ENCODE measurements around the gene PCNX2. TPM values are rescaled to one million over a fixed set of nuclear protein-coding genes. Genes with fewer than 3 reads are reported as not detected.

PCNX2 gene
- total RNA-seq, 1 donor from 2014 or later, result 33.6 TPM

GRCh38 chr1:233097546-233097945 lies 198.0 kb downstream of the PCNX2 start:
- Mint-ChIP-seq H3K36me3 (ENCODE audit: insufficient read depth) (peaks cover 2% of the 10 kb centered on the region), H3K27me3 (no peaks in the 10 kb centered on the region), H3K4me1 (ENCODE audit: low read depth) (no peaks in the 10 kb centered on the region), H3K9me3 (ENCODE audit: low read depth) (no peaks in the 10 kb centered on the region), H3K27ac (no peak overlapping the region), H3K4me3 (ENCODE audit: low read depth) (no peak overlapping the region)
- TF ChIP-seq CTCF (IDR thresholded peaks at IDR 0.05; ENCODE audit: unreplicated experiment), result no peak
- DNase-seq (ENCODE audit: low spot score, unreplicated experiment), result no peak

DNA sequence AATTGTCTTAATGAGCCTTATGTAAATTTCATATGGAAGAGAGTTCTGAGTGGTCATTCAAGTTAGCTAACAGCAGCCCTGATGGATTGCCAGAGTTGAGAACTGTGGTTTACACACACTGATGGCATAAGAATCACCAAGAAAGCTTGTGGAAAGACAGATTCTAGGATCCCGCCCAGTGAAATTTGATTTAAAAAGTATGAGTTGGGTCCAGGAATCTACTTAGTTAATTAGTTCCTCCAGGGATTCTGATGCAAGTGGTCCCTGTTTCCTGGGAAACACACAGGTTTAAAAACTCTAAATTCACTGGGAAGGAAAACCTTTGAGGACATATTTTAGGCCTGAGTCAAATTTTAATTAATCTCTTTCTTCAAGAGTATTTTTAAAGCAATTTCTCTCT lies 200.8 kb downstream of the PCNX2 start:
- no peak for DNase-seq (ENCODE audit: low spot score, unreplicated experiment)
- H3K27ac Mint-ChIP-seq, result no peak overlapping the region
- H3K9me3 Mint-ChIP-seq (ENCODE audit: low read depth), result no peaks in the 10 kb centered on the region
- H3K4me1 Mint-ChIP-seq (ENCODE audit: low read depth), result no peaks in the 10 kb centered on the region
- no peak overlapping the region for H3K4me3 Mint-ChIP-seq (ENCODE audit: low read depth)
- TF ChIP-seq CTCF (IDR thresholded peaks at IDR 0.05; ENCODE audit: unreplicated experiment), result no peak
- no peaks in the 10 kb centered on the region for H3K27me3 Mint-ChIP-seq
- H3K36me3 Mint-ChIP-seq (ENCODE audit: insufficient read depth), result peaks cover 7% of the 10 kb centered on the region

DNA sequence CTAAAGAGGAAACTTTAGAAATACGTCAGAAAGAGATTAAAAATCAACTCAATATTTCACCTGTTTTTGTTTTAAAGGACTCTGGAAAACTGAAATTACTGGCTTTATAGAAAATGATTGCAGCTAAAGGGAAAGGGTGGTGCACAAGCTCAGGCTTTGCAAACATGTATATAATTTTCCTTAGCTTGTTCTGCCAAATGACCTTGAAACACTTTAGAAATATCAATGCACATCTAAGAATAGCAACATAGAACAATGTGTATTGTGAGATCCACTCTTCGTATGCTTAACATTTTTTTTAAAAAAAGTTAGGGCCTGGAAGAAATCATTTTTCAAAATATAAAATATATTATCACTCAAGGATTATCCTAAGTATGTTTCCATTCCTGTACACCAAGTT lies 201.3 kb downstream of the PCNX2 start:
- no peak overlapping the region for H3K4me3 Mint-ChIP-seq (ENCODE audit: low read depth)
- H3K9me3 Mint-ChIP-seq (ENCODE audit: low read depth), result no peaks in the 10 kb centered on the region
- DNase-seq (ENCODE audit: low spot score, unreplicated experiment), result no peak
- H3K36me3 Mint-ChIP-seq (ENCODE audit: insufficient read depth), result peaks cover 9% of the 10 kb centered on the region
- TF ChIP-seq CTCF (IDR thresholded peaks at IDR 0.05; ENCODE audit: unreplicated experiment), result no peak
- H3K27me3 Mint-ChIP-seq, result no peaks in the 10 kb centered on the region
- no peaks in the 10 kb centered on the region for H3K4me1 Mint-ChIP-seq (ENCODE audit: low read depth)
- H3K27ac Mint-ChIP-seq, result no peak overlapping the region

DNA sequence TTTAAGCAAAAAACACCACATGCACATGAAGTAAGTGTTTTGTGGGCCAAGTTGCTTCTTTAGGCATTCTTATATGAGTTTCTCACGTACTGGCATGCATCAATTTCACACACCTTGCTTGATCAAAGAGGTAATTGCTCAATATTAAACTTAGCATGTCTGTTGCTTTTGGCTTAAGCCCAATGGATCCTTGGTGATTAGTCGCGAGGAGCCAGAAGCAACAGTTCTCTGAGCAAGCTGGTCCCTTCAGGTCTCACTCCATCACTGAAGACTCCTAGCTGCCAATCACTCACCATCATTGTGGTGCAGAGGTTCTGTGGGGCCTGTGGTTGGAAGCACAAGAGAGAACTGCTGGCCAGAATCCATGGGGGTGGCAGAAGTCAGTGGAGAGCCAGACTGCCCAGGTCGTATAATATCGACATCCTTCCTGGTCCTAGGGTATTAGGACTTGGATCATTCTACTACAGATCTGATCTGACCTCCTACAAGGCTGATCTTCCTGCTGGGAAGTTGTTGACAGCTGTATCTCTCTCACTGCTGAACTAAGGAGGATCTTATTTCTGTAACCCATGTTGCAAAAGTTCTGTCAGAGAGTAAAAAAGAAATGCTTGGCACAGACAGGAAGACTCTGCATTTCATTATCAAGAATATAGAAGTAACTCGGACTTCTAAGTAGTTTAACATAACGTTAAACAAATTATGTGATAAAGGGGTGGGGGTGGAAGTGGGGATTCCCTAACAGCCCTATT lies 204.6 kb downstream of the PCNX2 start:
- no peak for DNase-seq (ENCODE audit: low spot score, unreplicated experiment)
- no peaks in the 10 kb centered on the region for H3K9me3 Mint-ChIP-seq (ENCODE audit: low read depth)
- TF ChIP-seq CTCF (IDR thresholded peaks at IDR 0.05; ENCODE audit: unreplicated experiment), result no peak
- no peak overlapping the region for H3K4me3 Mint-ChIP-seq (ENCODE audit: low read depth)
- H3K27ac Mint-ChIP-seq, result no peak overlapping the region
- H3K4me1 Mint-ChIP-seq (ENCODE audit: low read depth), result peaks cover 6% of the 10 kb centered on the region
- H3K27me3 Mint-ChIP-seq, result no peaks in the 10 kb centered on the region
- peaks cover 11% of the 10 kb centered on the region for H3K36me3 Mint-ChIP-seq (ENCODE audit: insufficient read depth)

- Mint-ChIP-seq H3K36me3 (ENCODE audit: insufficient read depth) (peaks cover 17% of the 10 kb centered on the region), H3K4me1 (ENCODE audit: low read depth) (peaks cover 6% of the 10 kb centered on the region), H3K27me3 (no peaks in the 10 kb centered on the region), H3K4me3 (ENCODE audit: low read depth) (no peak overlapping the region), H3K9me3 (ENCODE audit: low read depth) (no peaks in the 10 kb centered on the region), H3K27ac (no peak overlapping the region)
- DNase-seq (ENCODE audit: low spot score, unreplicated experiment), result no peak
- no peak for TF ChIP-seq CTCF (IDR thresholded peaks at IDR 0.05; ENCODE audit: unreplicated experiment)
Observed at GRCh38 chr1:233089251-233089650, 206.3 kb downstream of the PCNX2 start.

All from progenitor cell of endocrine pancreas (in vitro differentiated cells).